Liver (tissue), 9 donors: Measurements from ENCODE around the gene FSIP2. TPM values are rescaled to one million over a fixed set of nuclear protein-coding genes. Genes with fewer than 3 reads are reported as not detected.

Source experiments
- DNase-seq: peaks from one replicate; pipeline ENCODE4 v3.0.0-alpha.2; 2017; ENCODE audit warnings: low spot score
- H3K27ac ChIP-seq, 2 donors: one replicate each; pipeline ENCODE4 v1.7.0; 2013; ENCODE audit warnings: inconsistent platforms in 2 of 2, low read length in 2 of 2, control low read depth in 1 of 2, low read depth in 1 of 2, mild to moderate bottlenecking in 1 of 2
- H3K27me3 ChIP-seq, 4 donors: one replicate each; pipeline versions ENCODE4 v1.6.1 to v1.7.0; 2013; ENCODE audit warnings: low read length in 3 of 4, inconsistent platforms in 1 of 4, mild to moderate bottlenecking in 1 of 4, moderate library complexity in 1 of 4; ENCODE audit not compliant: control insufficient read depth in 4 of 4, insufficient read depth in 4 of 4
- H3K36me3 ChIP-seq, 4 donors: one replicate each; pipeline versions ENCODE4 v1.6.1 to v1.7.0; 2013; ENCODE audit warnings: low read length in 3 of 4, mild to moderate bottlenecking in 3 of 4, low read depth in 1 of 4, moderate library complexity in 1 of 4; ENCODE audit not compliant: control insufficient read depth in 4 of 4, insufficient read depth in 3 of 4
- H3K4me1 ChIP-seq, 4 donors: one replicate each; pipeline versions ENCODE4 v1.6.1 to v1.7.0; 2013; ENCODE audit warnings: low read length in 3 of 4, mild to moderate bottlenecking in 3 of 4, moderate library complexity in 1 of 4; ENCODE audit not compliant: control insufficient read depth in 4 of 4, insufficient read depth in 4 of 4
- H3K4me3 ChIP-seq, 3 donors: one replicate each; pipeline versions ENCODE4 v1.6.1 to v1.7.0; 2013; ENCODE audit warnings: low read length in 3 of 3, control low read depth in 1 of 3, low read depth in 1 of 3, mild to moderate bottlenecking in 1 of 3
- H3K9ac ChIP-seq, 2 donors: one replicate each; pipeline ENCODE4 v1.7.0; 2013; ENCODE audit warnings: low read length in 2 of 2, mild to moderate bottlenecking in 2 of 2, moderate library complexity in 2 of 2, control low read depth in 1 of 2, low read depth in 1 of 2
- H3K9me3 ChIP-seq, 4 donors: one replicate each; pipeline versions ENCODE4 v1.6.1 to v1.7.0; 2013; ENCODE audit warnings: low read length in 3 of 4; ENCODE audit not compliant: control insufficient read depth in 4 of 4
- EGR1 ChIP-seq, 2 donors: IDR thresholded peaks; 2 replicates each; pipeline ENCODE4 v1.6.1; 2016 to 2018; ENCODE audit warnings: antibody characterized with exemption in 2 of 2, low read depth in 2 of 2
- FOXA1 ChIP-seq: IDR thresholded peaks from 2 replicates; pipeline ENCODE4 v1.6.1; 2016; ENCODE audit warnings: antibody characterized with exemption
- FOXA2 ChIP-seq: IDR thresholded peaks from 2 replicates; pipeline ENCODE4 v1.6.1; 2016; ENCODE audit warnings: antibody characterized with exemption
- GABPA ChIP-seq, 2 donors: IDR thresholded peaks in 1 of 2; conservative IDR thresholded peaks in 1 of 2; 2 replicates each; pipeline ENCODE4 v1.6.1; 2016; ENCODE audit warnings: antibody characterized with exemption in 2 of 2, mild to moderate bottlenecking in 1 of 2, moderate library complexity in 1 of 2
- HNF4A ChIP-seq, 2 donors: conservative IDR thresholded peaks; 2 replicates each; pipeline ENCODE4 v1.6.1; 2016; ENCODE audit warnings: antibody characterized with exemption in 2 of 2, mild to moderate bottlenecking in 2 of 2
- HNF4G ChIP-seq: IDR thresholded peaks from 2 replicates; pipeline ENCODE4 v1.6.1; 2016; ENCODE audit warnings: antibody characterized with exemption
- JUND ChIP-seq, 2 donors: IDR thresholded peaks; 2 replicates each; pipeline ENCODE4 v1.6.1; 2016; ENCODE audit warnings: antibody characterized with exemption in 2 of 2
- NR2F2 ChIP-seq: IDR thresholded peaks from 2 replicates; pipeline ENCODE4 v1.6.1; 2016; ENCODE audit warnings: antibody characterized with exemption
- RAD21 ChIP-seq, 2 donors: IDR thresholded peaks; 2 replicates each; pipeline ENCODE4 v1.6.1; 2016; ENCODE audit warnings: antibody characterized with exemption in 2 of 2, mild to moderate bottlenecking in 2 of 2
- REST ChIP-seq: IDR thresholded peaks from 2 replicates; pipeline ENCODE4 v1.6.1; 2016; ENCODE audit warnings: antibody characterized with exemption, mild to moderate bottlenecking
- TAF1 ChIP-seq: conservative IDR thresholded peaks from 2 replicates; pipeline ENCODE4 v1.6.1; 2016; ENCODE audit warnings: antibody characterized with exemption, mild to moderate bottlenecking
- YY1 ChIP-seq: IDR thresholded peaks from 2 replicates; pipeline ENCODE4 v1.6.1; 2016; ENCODE audit warnings: antibody characterized with exemption, mild to moderate bottlenecking
- ZBTB33 ChIP-seq: IDR thresholded peaks from 2 replicates; pipeline ENCODE4 v1.6.1; 2016; ENCODE audit warnings: antibody characterized with exemption
- WGBS: extraction: QIAGEN DNeasy Blood & Tissue Kit; methylation state at CpG from one replicate; pipeline ENCODE4 v1.1.7; 2013; 5-methylcytosine and 5-hydroxymethylcytosine counted together
- polyA plus RNA-seq, 2 donors: library from polyadenylated mRNA; stranded (reverse) in 1 of 2; unstranded in 1 of 2; fragments of 200-250 nt in 1 of 2; fragments of >200 nt in 1 of 2; fragmentation: Nextera tagmentation in 1 of 2; extraction: Ambion mirVana in 1 of 2; gene quantifications; one replicate each; pipeline versions ENCODE4 v1.2.1 to v1.2.3, GENCODE V29; 2013 to 2015
- total RNA-seq, 2 donors: library from RNA; depleted of rRNA; stranded (reverse); fragments of >200 nt; gene quantifications; one replicate each; pipeline ENCODE4 v1.2.3, GENCODE V29; 2014
- TF ChIP-seq, protein P1 (sequence below): IDR thresholded peaks from 2 replicates; pipeline ENCODE4 v1.6.1; 2016; ENCODE audit warnings: antibody characterized with exemption
- TF ChIP-seq, protein P2 (sequence below): fragments of 150-350 bp; IDR thresholded peaks from 2 replicates; pipeline ENCODE4 v1.5.1; 2017; ENCODE audit warnings: improper control_type of control experiment, low read depth, low read length; ENCODE audit not compliant: missing input control
- donor health status: healthy.
- donor health status: healthy.
- donor health status: healthy.
- donor health status: healthy.
- donor health status: healthy.

Gene FSIP2
- total and polyA plus RNA-seq, 4 donors, result 0.01 to 0.75 (median 0.19) TPM

DNA sequence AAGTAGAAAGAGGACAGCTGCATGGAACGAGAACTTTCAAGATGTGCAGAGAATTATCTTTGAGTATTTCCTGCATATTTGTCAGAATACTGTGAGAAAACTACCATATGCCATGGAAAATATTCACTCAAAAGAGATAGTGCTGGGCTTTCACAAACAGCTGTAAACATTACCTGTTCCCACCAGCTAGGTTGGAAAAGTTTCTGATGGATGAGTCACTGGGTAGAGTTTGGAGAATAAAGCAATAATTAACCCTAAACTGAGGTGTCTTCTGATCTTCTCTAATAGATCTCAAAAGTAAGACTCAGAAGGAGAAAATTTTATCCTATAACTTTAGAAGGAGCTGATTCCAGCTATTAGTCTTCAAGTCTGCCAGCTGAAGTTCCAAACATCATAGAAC is 3.9 kb upstream of the FSIP2 start:
- H3K4me3 ChIP-seq, result no peak overlapping the region
- 62% methylated on average over 1 of the region's 1 CpG for WGBS

DNA sequence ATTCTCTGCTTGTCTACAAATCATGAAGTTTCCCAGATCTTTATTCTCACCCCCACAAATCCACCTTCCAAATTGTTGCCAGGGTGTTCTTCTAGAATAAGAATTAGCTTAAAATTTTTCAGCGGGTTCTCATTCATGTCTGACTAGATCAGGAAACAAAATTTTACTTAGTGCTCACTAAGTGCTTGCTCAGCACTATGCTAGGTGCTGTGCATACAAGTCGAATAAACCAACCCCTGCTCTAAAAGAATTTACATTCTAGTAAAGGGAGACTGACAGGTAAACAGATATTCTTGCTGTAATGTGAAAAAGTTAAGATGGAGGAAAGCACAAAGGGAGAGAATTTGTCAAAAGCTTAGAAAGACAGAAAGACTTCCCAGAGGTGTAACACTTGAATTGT is 2.4 kb upstream of the FSIP2 start:
- no peak overlapping the region for H3K4me3 ChIP-seq
- WGBS, result 73% methylated on average over 2 of the region's 2 CpGs
- DNase-seq, result no peak
- peaks cover 0 to 9% (median 0%) of the 10 kb centered on the region in 4 donors for H3K9me3 ChIP-seq
- peaks cover 0 to 2% (median 0%) of the 10 kb centered on the region in 4 donors for H3K27me3 ChIP-seq
- no peak overlapping the region for H3K9ac ChIP-seq
- H3K4me1 ChIP-seq, result no peaks in the 10 kb centered on the region
- H3K36me3 ChIP-seq, result no peaks in the 10 kb centered on the region
- H3K27ac ChIP-seq, result no peak overlapping the region
- no peak for TF ChIP-seq YY1
- TF ChIP-seq NR2F2, result no peak
- TF ChIP-seq FOXA2, result no peak
- no peak for TF ChIP-seq JUND (IDR thresholded peaks at IDR 0.05)
- TF ChIP-seq GABPA (IDR thresholded peaks at IDR 0.05 in 1 of 2, conservative IDR thresholded peaks at IDR 0.05 in 1 of 2), result no peak
- TF ChIP-seq HNF4G, result no peak
- TF ChIP-seq EGR1 (IDR thresholded peaks at IDR 0.05; ENCODE audit: low read depth in 2 of 2), result no peak
- no peak for TF ChIP-seq REST
- TF ChIP-seq FOXA1, result no peak
- no peak for TF ChIP-seq TAF1
- no peak for TF ChIP-seq RAD21 (IDR thresholded peaks at IDR 0.05)
- TF ChIP-seq HNF4A (conservative IDR thresholded peaks at IDR 0.05), result no peak
- no peak for TF ChIP-seq ZBTB33
- TF ChIP-seq, protein P1, sequence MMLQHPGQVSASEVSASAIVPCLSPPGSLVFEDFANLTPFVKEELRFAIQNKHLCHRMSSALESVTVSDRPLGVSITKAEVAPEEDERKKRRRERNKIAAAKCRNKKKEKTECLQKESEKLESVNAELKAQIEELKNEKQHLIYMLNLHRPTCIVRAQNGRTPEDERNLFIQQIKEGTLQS, result no peak
- TF ChIP-seq, protein P2, sequence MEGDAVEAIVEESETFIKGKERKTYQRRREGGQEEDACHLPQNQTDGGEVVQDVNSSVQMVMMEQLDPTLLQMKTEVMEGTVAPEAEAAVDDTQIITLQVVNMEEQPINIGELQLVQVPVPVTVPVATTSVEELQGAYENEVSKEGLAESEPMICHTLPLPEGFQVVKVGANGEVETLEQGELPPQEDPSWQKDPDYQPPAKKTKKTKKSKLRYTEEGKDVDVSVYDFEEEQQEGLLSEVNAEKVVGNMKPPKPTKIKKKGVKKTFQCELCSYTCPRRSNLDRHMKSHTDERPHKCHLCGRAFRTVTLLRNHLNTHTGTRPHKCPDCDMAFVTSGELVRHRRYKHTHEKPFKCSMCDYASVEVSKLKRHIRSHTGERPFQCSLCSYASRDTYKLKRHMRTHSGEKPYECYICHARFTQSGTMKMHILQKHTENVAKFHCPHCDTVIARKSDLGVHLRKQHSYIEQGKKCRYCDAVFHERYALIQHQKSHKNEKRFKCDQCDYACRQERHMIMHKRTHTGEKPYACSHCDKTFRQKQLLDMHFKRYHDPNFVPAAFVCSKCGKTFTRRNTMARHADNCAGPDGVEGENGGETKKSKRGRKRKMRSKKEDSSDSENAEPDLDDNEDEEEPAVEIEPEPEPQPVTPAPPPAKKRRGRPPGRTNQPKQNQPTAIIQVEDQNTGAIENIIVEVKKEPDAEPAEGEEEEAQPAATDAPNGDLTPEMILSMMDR, result no peak

More for the DNA sequence above, 3.9 kb upstream of the FSIP2 start:
- no peak overlapping the region for H3K9ac ChIP-seq
- peaks cover 0 to 9% (median 0%) of the 10 kb centered on the region in 4 donors for H3K9me3 ChIP-seq
- DNase-seq, result no peak
- TF ChIP-seq ZBTB33 (no peak), FOXA1 (no peak)
- H3K4me1 ChIP-seq, result no peaks in the 10 kb centered on the region
- no peak overlapping the region for H3K27ac ChIP-seq
- H3K36me3 ChIP-seq, result no peaks in the 10 kb centered on the region
- no peaks in the 10 kb centered on the region for H3K27me3 ChIP-seq
